Activated T-helper 2 cell treated with anti-CD3 and anti-CD28 coated beads, Interferon-gamma antibody, Interleukin-2, Interleukin-4, amounts not matched to agents 10 μg/mL and 5 μg/mL and 100 μg/mL, durations not matched to agents 14 hours and 24 hours and 36 hours (primary cell): ENCODE results near the gene ARHGEF16. TPM values are rescaled to one million over a fixed set of nuclear protein-coding genes. Genes with fewer than 3 reads are reported as not detected.

Source experiments
- DNase-seq: peaks from one replicate; pipeline ENCODE4 v3.0.0; 2021; ENCODE audit warnings: low spot score
- H3K27ac Mint-ChIP-seq: one replicate; pipeline ENCODE4 v1.8.0; 2021; ENCODE audit warnings: mixed read lengths
- H3K27me3 Mint-ChIP-seq: one replicate; pipeline ENCODE4 v1.8.0; 2021; ENCODE audit warnings: low read depth, mixed read lengths
- H3K36me3 Mint-ChIP-seq: one replicate; pipeline ENCODE4 v1.8.0; 2021; ENCODE audit warnings: low read depth, mixed read lengths
- H3K4me1 Mint-ChIP-seq: one replicate; pipeline ENCODE4 v1.8.0; 2021; ENCODE audit warnings: low read depth, mixed read lengths
- H3K4me3 Mint-ChIP-seq: one replicate; pipeline ENCODE4 v1.8.0; 2021; ENCODE audit warnings: low read depth, mild to moderate bottlenecking, moderate library complexity, mixed read lengths
- H3K9me3 Mint-ChIP-seq: one replicate; pipeline ENCODE4 v1.8.0; 2021; ENCODE audit warnings: mixed read lengths
- intact Hi-C: fragments of 100-400 bp; cut with micrococcal nuclease; formaldehyde crosslinking; loops from one replicate; pipeline ENCODE4 v1.15.1; 2023
- total RNA-seq: library from RNA; stranded (reverse); gene quantifications from 2 replicates; pipeline ENCODE4 v1.2.3, GENCODE V29; 2022

The ARHGEF16 gene
- total RNA-seq, 1 donor from 2014 or later = not detected

- Mint-ChIP-seq H3K27me3 (peaks cover 3% of the 10 kb centered on the region), H3K36me3 (no peaks in the 10 kb centered on the region), H3K4me1 (peaks cover 2% of the 10 kb centered on the region), H3K27ac (no peak overlapping the region), H3K9me3 (no peaks in the 10 kb centered on the region), H3K4me3 (no peak overlapping the region)
- DNase-seq = no peak
- intact Hi-C loops = no loop called here
These were observed 73.3 kb downstream of the ARHGEF16 start for GRCh38 chr1:3527774-3528173.

DNA sequence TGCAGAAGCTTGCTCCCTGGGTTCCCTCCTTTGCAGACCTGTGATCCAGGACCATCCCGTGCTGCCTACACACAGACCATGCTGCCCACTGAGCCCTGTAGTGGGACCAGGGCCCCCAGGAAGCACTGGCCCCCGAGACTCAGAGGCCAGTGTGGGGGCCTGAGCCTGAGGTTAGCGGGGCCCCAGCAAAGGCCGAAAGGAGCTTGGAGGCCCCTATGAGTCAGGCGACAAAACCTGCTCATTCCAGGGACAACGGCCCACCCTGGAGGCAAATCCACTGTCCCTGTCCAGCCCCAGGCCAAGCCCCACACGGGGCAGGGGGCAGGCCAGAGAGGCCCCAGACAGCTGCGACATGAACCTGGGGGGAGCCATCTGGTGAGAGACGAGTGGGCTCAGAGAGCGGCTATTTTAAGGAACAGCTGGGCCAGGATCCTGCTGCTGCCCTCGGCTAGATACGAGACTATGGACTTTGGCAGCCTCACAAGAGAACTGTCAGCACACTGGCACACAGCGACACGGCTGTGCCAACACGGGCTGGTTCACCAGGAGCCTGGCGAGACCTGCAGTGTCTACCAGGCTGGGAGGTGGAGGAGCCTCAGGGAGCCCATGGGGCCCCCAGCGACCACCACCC lies 74.7 kb downstream of the ARHGEF16 start:
- Mint-ChIP-seq H3K27ac (no peak overlapping the region), H3K9me3 (no peaks in the 10 kb centered on the region), H3K4me1 (peaks cover 2% of the 10 kb centered on the region), H3K36me3 (no peaks in the 10 kb centered on the region), H3K27me3 (peaks cover 3% of the 10 kb centered on the region), H3K4me3 (peak overlapping the region; percentile 21)
- intact Hi-C loops = no loop called here
- no peak for DNase-seq

GRCh38 chr1:3530086-3530925 lies 75.8 kb downstream of the ARHGEF16 start:
- DNase-seq = no peak
- peak overlapping the region; percentile 70 for H3K4me3 Mint-ChIP-seq
- peaks cover 2% of the 10 kb centered on the region for H3K4me1 Mint-ChIP-seq
- H3K36me3 Mint-ChIP-seq = no peaks in the 10 kb centered on the region
- H3K9me3 Mint-ChIP-seq = no peaks in the 10 kb centered on the region
- no peak overlapping the region for H3K27ac Mint-ChIP-seq
- intact Hi-C loops = no loop called here
- peaks cover 3% of the 10 kb centered on the region for H3K27me3 Mint-ChIP-seq

Other genes with a start within 250 kb of the ARHGEF16 start
- gene MEGF6, start 156.8 kb downstream of the ARHGEF16 start, total RNA-seq = 1.7 and 1.9 TPM in 2 replicates
- gene TPRG1L, start 170.3 kb downstream of the ARHGEF16 start, total RNA-seq = 7.0 and 7.1 TPM in 2 replicates
- 38.7 and 42.2 TPM in 2 replicates for gene WRAP73, start 195.4 kb downstream of the ARHGEF16 start, total RNA-seq
- 2.4 and 2.5 TPM in 2 replicates for gene TP73, start 197.9 kb downstream of the ARHGEF16 start, total RNA-seq